Left kidney (tissue), 2 donors: ENCODE results near the gene PIWIL1. TPM values are rescaled to one million over a fixed set of nuclear protein-coding genes. Genes with fewer than 3 reads are reported as not detected.

Experiments used
- DNase-seq: peaks from one replicate; pipeline ENCODE4 v3.0.0-alpha.2; 2013
- polyA plus RNA-seq: library from polyadenylated mRNA; unstranded; fragments of 120-200 nt; gene quantifications from one replicate; pipeline ENCODE4 v1.2.1, GENCODE V29; 2013; ENCODE audit not compliant: insufficient read length

Gene PIWIL1
- polyA plus RNA-seq, 1 donor = 0.78 TPM

GRCh38 chr12:130336723-130337487 lies 782 bp upstream of the PIWIL1 start:
- no peak for DNase-seq

GRCh38 chr12:130338794-130339601 lies 1.3 kb downstream of the PIWIL1 start:
- DNase-seq = no peak

GRCh38 chr12:130339951-130340350 lies 2.3 kb downstream of the PIWIL1 start:
- DNase-seq = no peak

- no peak for DNase-seq
Observed at GRCh38 chr12:130342442-130342841, 4.8 kb downstream of the PIWIL1 start.

GRCh38 chr12:130342842-130343241 lies 5.2 kb downstream of the PIWIL1 start:
- no peak for DNase-seq

- DNase-seq = no peak
Observed at GRCh38 chr12:130344529-130344928, 6.8 kb downstream of the PIWIL1 start.

- no peak for DNase-seq
Observed at GRCh38 chr12:130345292-130345691, 7.6 kb downstream of the PIWIL1 start.

- DNase-seq = no peak
Observed at GRCh38 chr12:130347588-130347987, 9.9 kb downstream of the PIWIL1 start.

GRCh38 chr12:130350715-130351114 lies 13.0 kb downstream of the PIWIL1 start:
- no peak for DNase-seq

GRCh38 chr12:130351326-130351725 lies 13.6 kb downstream of the PIWIL1 start:
- no peak for DNase-seq

- DNase-seq = no peak
Observed at GRCh38 chr12:130353081-130353480, 15.4 kb downstream of the PIWIL1 start.

GRCh38 chr12:130354407-130354806 lies 16.7 kb downstream of the PIWIL1 start:
- no peak for DNase-seq

GRCh38 chr12:130356222-130356621 lies 18.5 kb downstream of the PIWIL1 start:
- DNase-seq = no peak

- no peak for DNase-seq
Observed at GRCh38 chr12:130357241-130357640, 19.6 kb downstream of the PIWIL1 start.

GRCh38 chr12:130357729-130358330 lies 20.1 kb downstream of the PIWIL1 start:
- no peak for DNase-seq

GRCh38 chr12:130362060-130362459 lies 24.4 kb downstream of the PIWIL1 start:
- DNase-seq = no peak

- no peak for DNase-seq
Observed at GRCh38 chr12:130364578-130364977, 26.9 kb downstream of the PIWIL1 start.

- no peak for DNase-seq
Observed at GRCh38 chr12:130366159-130366558, 28.5 kb downstream of the PIWIL1 start.

- DNase-seq = no peak
Observed at GRCh38 chr12:130367003-130367402, 29.3 kb downstream of the PIWIL1 start.

- DNase-seq = no peak
Observed at GRCh38 chr12:130367523-130367922, 29.8 kb downstream of the PIWIL1 start.

- no peak for DNase-seq
Observed at GRCh38 chr12:130369816-130370215, 32.1 kb downstream of the PIWIL1 start.

GRCh38 chr12:130371296-130371695 lies 33.6 kb downstream of the PIWIL1 start:
- no peak for DNase-seq

- DNase-seq = no peak
Observed at GRCh38 chr12:130372936-130373335, 35.2 kb downstream of the PIWIL1 start.
